Measurements from ENCODE around the gene MLLT10. TPM values are rescaled to one million over a fixed set of nuclear protein-coding genes. Genes with fewer than 3 reads are reported as not detected.

Gene MLLT10
- total and polyA plus RNA-seq, 9 of the 15 experiments (the other 6 are each of a cell fraction or from before 2014, with no cell fraction given): 18.8 to 81.4 (median 64.2) TPM

DNA sequence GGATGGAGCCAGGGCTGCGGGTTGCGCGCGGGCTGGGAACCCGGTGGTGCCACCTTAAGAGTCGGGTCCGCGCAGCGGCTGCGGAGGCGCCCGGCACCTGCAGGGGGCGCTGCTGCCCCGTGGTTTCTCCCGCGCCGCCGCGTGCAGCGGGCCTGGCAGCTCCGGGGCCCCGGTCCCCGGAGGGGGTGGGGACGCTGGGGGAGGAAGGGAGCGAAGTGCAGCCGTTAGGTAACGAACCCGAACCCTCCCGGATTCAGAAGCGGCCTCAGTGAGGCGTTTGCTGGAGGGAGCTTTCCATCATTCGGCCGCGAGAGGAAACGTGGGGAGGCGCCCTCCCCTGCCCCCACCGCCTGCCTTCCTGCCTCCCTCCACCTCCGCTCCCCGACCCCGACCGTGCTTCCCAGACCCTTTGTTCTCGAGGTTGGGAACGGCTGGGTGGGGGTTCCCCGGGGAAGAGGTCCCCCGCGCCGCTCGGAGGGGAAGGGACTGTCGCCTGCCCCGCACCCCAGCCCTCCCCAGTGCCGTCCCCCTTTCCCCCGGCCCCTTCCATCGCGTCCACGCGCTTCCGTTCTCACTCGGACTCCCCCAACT is 38.2 kb upstream of the MLLT10 start (continued):
- TF ChIP-seq, protein P1, sequence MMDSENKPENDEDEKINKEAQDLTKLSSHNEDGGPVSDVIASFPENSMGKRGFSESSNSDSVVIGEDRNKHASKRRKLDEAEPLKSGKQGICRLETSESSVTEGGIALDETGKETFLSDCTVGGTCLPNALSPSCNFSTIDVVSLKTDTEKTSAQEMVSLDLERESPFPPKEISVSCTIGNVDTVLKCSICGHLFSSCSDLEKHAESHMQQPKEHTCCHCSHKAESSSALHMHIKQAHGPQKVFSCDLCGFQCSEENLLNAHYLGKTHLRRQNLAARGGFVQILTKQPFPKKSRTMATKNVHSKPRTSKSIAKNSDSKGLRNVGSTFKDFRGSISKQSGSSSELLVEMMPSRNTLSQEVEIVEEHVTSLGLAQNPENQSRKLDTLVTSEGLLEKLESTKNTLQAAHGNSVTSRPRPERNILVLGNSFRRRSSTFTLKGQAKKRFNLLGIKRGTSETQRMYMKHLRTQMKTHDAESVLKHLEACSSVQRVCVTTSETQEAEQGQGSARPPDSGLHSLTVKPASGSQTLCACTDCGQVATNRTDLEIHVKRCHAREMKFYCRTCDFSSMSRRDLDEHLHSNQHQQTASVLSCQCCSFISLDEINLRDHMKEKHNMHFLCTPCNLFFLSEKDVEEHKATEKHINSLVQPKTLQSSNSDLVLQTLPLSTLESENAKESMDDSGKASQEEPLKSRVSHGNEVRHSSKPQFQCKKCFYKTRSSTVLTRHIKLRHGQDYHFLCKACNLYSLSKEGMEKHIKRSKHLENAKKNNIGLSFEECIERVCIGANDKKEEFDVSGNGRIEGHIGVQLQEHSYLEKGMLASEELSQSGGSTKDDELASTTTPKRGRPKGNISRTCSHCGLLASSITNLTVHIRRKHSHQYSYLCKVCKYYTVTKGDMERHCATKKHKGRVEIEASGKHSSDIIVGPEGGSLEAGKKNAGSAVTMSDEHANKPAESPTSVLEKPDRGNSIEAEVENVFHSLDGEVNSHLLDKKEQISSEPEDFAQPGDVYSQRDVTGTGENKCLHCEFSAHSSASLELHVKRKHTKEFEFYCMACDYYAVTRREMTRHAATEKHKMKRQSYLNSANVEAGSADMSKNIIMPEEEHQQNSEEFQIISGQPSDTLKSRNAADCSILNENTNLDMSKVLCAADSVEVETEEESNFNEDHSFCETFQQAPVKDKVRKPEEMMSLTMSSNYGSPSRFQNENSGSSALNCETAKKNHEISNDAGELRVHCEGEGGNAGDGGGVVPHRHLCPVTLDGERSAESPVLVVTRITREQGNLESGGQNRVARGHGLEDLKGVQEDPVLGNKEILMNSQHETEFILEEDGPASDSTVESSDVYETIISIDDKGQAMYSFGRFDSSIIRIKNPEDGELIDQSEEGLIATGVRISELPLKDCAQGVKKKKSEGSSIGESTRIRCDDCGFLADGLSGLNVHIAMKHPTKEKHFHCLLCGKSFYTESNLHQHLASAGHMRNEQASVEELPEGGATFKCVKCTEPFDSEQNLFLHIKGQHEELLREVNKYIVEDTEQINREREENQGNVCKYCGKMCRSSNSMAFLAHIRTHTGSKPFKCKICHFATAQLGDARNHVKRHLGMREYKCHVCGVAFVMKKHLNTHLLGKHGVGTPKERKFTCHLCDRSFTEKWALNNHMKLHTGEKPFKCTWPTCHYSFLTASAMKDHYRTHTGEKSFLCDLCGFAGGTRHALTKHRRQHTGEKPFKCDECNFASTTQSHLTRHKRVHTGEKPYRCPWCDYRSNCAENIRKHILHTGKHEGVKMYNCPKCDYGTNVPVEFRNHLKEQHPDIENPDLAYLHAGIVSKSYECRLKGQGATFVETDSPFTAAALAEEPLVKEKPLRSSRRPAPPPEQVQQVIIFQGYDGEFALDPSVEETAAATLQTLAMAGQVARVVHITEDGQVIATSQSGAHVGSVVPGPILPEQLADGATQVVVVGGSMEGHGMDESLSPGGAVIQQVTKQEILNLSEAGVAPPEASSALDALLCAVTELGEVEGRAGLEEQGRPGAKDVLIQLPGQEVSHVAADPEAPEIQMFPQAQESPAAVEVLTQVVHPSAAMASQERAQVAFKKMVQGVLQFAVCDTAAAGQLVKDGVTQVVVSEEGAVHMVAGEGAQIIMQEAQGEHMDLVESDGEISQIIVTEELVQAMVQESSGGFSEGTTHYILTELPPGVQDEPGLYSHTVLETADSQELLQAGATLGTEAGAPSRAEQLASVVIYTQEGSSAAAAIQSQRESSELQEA (IDR thresholded peaks at IDR 0.05; ENCODE audit: low read depth): no peak
- TF ChIP-seq, protein P2, sequence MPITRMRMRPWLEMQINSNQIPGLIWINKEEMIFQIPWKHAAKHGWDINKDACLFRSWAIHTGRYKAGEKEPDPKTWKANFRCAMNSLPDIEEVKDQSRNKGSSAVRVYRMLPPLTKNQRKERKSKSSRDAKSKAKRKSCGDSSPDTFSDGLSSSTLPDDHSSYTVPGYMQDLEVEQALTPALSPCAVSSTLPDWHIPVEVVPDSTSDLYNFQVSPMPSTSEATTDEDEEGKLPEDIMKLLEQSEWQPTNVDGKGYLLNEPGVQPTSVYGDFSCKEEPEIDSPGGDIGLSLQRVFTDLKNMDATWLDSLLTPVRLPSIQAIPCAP (CRISPR knock-in tag; IDR thresholded peaks at IDR 0.05; ENCODE audit: borderline replicate concordance): no peak
- TF ChIP-seq SETDB1 (IDR thresholded peaks at IDR 0.05; ENCODE audit: low read length) (no peak), MCM7 (IDR thresholded peaks at IDR 0.05) (no peak), CUX1 (CRISPR knock-in tag; IDR thresholded peaks at IDR 0.05) (no peak), HLTF (IDR thresholded peaks at IDR 0.05) (no peak), SIX5 (IDR thresholded peaks at IDR 0.05; ENCODE audit: borderline replicate concordance in 1 of 2, insufficient read depth in 1 of 2, low read depth in 1 of 2, low read length in 2 of 2) (no peak)
- TF ChIP-seq, protein P3, sequence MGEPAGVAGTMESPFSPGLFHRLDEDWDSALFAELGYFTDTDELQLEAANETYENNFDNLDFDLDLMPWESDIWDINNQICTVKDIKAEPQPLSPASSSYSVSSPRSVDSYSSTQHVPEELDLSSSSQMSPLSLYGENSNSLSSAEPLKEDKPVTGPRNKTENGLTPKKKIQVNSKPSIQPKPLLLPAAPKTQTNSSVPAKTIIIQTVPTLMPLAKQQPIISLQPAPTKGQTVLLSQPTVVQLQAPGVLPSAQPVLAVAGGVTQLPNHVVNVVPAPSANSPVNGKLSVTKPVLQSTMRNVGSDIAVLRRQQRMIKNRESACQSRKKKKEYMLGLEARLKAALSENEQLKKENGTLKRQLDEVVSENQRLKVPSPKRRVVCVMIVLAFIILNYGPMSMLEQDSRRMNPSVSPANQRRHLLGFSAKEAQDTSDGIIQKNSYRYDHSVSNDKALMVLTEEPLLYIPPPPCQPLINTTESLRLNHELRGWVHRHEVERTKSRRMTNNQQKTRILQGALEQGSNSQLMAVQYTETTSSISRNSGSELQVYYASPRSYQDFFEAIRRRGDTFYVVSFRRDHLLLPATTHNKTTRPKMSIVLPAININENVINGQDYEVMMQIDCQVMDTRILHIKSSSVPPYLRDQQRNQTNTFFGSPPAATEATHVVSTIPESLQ (CRISPR knock-in tag; IDR thresholded peaks at IDR 0.05): peak; percentile 88; the same call in 1 of the 2 replicates
- TF ChIP-seq, protein P4, sequence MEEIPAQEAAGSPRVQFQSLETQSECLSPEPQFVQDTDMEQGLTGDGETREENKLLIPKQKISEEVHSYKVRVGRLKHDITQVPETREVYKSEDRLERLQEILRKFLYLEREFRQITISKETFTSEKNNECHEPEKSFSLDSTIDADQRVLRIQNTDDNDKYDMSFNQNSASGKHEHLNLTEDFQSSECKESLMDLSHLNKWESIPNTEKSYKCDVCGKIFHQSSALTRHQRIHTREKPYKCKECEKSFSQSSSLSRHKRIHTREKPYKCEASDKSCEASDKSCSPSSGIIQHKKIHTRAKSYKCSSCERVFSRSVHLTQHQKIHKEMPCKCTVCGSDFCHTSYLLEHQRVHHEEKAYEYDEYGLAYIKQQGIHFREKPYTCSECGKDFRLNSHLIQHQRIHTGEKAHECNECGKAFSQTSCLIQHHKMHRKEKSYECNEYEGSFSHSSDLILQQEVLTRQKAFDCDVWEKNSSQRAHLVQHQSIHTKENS (CRISPR knock-in tag; IDR thresholded peaks at IDR 0.05): no peak
